BJ (cell line): ENCODE results near the gene PRKCA. TPM values are rescaled to one million over a fixed set of nuclear protein-coding genes. Genes with fewer than 3 reads are reported as not detected.

Source experiments
- CTCF ChIA-PET: fragments of 350-600 bp; formaldehyde crosslinking; extraction: SDS; loops from one replicate; lab custom pipeline; 2021; ENCODE audit warnings: antibody characterized with exemption, inconsistent platforms; lab: Yijun Ruan, JAX
- POLR2A ChIA-PET: fragments of 300-600 bp; sonication (Branson Sonifier 250); formaldehyde crosslinking; extraction: SDS; loops from one replicate; lab custom pipeline; 2021; ENCODE audit warnings: antibody characterized with exemption; lab: Charles Lee
- DNase-seq: peaks from one replicate; pipeline ENCODE4 v3.0.0-alpha.2; 2011; ENCODE audit warnings: low read depth
- H3K27me3 ChIP-seq: 2 replicates; pipeline ENCODE4 v1.6.0; 2011; ENCODE audit warnings: low read length; ENCODE audit not compliant: control insufficient read depth, insufficient read depth
- H3K36me3 ChIP-seq: 2 replicates; pipeline ENCODE4 v1.5.1; 2011; ENCODE audit warnings: low read length; ENCODE audit not compliant: control insufficient read depth, insufficient read depth
- H3K4me3 ChIP-seq: 2 replicates; pipeline ENCODE4 v1.5.1; 2011; ENCODE audit warnings: low read depth, mild to moderate bottlenecking, control low read depth, low read length
- polyA plus RNA-seq: library from polyadenylated mRNA; depleted of rRNA; stranded (reverse); fragments of >200 nt; gene quantifications from 2 replicates; pipeline ENCODE4 v1.2.3, GENCODE V29; 2011
- TF ChIP-seq, protein P1 (sequence below): IDR thresholded peaks from 2 replicates; pipeline ENCODE4 v1.5.1; 2011; ENCODE audit warnings: low read depth, mild to moderate bottlenecking, control low read depth, inconsistent platforms, low read length, moderate library complexity; ENCODE audit not compliant: insufficient read depth

Gene PRKCA
- polyA plus RNA-seq, 1 experiment: 38.7 TPM

DNA sequence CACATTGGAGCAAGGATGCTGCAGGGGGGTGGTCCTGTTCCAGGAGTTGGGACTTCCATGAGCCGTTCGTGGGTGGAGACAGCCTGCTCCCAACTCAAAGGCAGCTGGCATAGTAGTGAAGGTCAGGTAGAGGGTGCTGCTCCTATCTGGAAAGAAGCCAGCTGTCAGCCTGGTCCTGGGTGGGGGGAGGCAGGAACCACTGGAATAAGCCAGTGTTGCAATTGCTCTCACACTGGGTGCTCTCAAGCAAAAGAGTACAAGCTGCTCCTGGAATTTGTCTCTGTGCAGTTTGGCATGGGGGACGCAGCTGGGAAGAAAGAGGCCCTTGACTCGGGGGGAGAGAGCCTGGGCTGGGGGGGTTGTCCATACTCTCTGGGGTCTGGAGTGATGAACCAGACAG is 541.2 kb downstream of the PRKCA start:
- H3K36me3 ChIP-seq: no peaks in the 10 kb centered on the region
- H3K4me3 ChIP-seq: no peak overlapping the region
- H3K27me3 ChIP-seq: peaks cover 1% of the 10 kb centered on the region
- ChIA-PET CTCF (interaction anchor here (0.6 kb wide), 1 partner anchor 14 kb away, joined by 3 read pairs; no protein-coding TSS in a partner anchor), POLR2A (no interaction called here)
- TF ChIP-seq, protein P1, sequence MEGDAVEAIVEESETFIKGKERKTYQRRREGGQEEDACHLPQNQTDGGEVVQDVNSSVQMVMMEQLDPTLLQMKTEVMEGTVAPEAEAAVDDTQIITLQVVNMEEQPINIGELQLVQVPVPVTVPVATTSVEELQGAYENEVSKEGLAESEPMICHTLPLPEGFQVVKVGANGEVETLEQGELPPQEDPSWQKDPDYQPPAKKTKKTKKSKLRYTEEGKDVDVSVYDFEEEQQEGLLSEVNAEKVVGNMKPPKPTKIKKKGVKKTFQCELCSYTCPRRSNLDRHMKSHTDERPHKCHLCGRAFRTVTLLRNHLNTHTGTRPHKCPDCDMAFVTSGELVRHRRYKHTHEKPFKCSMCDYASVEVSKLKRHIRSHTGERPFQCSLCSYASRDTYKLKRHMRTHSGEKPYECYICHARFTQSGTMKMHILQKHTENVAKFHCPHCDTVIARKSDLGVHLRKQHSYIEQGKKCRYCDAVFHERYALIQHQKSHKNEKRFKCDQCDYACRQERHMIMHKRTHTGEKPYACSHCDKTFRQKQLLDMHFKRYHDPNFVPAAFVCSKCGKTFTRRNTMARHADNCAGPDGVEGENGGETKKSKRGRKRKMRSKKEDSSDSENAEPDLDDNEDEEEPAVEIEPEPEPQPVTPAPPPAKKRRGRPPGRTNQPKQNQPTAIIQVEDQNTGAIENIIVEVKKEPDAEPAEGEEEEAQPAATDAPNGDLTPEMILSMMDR: no peak
- no peak for DNase-seq

DNA sequence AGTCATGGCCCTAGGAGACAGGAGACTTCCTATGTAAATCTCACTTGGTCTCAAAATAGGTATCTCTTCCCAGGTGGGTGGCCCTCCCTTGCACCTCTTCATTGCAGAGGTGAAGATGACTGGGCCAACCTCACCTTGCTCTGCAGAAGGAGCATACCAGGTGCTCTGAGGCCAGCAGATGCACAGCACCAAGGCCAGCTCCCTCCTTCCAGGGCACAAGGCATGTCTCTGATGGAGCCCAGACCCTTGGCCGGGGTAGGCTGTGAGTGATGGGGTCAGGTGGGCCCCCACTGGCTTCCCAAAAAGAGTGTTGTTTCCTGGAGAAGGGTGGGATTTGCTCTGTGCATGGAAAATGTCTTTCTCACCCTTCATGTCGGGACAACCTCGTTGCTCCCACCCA is 545.3 kb downstream of the PRKCA start:
- POLR2A ChIA-PET: no interaction called here
- Histone ChIP-seq H3K36me3 (no peaks in the 10 kb centered on the region), H3K4me3 (no peak overlapping the region), H3K27me3 (no peaks in the 10 kb centered on the region)
- no peak for DNase-seq
- TF ChIP-seq, protein P1: no peak
- CTCF ChIA-PET: no interaction called here

DNA sequence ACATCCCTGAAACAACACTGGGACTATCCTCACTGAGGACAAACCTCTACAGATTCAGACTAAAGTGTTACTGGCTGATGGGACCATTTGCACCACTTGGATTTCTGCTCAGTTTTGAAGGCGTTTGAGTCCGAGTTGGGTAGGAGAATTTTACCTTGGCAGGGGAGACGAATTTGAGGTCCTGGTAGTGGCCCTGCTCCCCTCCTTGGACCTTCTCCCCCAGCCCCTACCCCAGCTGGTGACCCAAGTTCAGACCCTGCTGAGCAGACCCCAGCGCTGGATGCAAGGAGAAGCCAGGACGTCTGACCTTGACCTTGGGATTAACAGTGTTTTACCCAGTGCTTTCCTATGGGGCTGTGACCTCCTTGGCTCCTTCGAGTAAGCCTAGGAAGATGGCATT is 546.1 kb downstream of the PRKCA start:
- TF ChIP-seq, protein P1: no peak
- CTCF ChIA-PET: no interaction called here
- no peak overlapping the region for H3K4me3 ChIP-seq
- no peak for DNase-seq
- H3K36me3 ChIP-seq: no peaks in the 10 kb centered on the region
- POLR2A ChIA-PET: no interaction called here
- no peaks in the 10 kb centered on the region for H3K27me3 ChIP-seq

DNA sequence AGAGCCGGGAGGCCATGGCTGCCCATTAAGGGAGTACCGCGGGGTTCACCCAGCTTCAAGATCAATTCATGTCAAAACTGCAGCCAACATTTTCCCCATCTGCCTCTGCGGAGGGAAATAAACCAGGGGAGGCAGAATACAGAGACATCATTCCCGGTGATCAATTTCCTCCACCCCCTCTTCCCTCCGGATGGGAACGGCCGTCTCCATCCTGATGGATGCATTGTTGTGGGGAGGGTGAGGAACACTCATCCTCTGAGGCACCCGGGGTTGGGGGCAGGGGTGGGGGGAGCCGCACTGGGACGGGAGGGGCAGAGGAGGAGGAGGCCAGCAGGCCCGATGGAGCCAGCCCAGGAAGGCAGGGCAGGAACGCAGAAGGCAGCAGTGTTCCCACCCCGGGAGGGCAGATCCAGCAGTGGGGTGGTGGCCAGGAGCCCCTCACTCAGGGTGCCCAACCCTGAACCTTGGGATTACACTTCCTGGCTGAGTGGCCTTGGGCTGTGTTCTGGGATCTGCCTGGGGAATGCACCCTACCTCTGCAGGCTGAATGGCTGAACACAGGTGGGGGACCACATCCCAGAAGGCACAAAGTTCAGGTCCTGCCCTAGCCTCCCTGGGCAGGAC is 546.7 kb downstream of the PRKCA start:
- POLR2A ChIA-PET: no interaction called here
- no peak for DNase-seq
- H3K27me3 ChIP-seq: no peaks in the 10 kb centered on the region
- CTCF ChIA-PET: no interaction called here
- no peak overlapping the region for H3K4me3 ChIP-seq
- TF ChIP-seq, protein P1: no peak
- no peaks in the 10 kb centered on the region for H3K36me3 ChIP-seq

DNA sequence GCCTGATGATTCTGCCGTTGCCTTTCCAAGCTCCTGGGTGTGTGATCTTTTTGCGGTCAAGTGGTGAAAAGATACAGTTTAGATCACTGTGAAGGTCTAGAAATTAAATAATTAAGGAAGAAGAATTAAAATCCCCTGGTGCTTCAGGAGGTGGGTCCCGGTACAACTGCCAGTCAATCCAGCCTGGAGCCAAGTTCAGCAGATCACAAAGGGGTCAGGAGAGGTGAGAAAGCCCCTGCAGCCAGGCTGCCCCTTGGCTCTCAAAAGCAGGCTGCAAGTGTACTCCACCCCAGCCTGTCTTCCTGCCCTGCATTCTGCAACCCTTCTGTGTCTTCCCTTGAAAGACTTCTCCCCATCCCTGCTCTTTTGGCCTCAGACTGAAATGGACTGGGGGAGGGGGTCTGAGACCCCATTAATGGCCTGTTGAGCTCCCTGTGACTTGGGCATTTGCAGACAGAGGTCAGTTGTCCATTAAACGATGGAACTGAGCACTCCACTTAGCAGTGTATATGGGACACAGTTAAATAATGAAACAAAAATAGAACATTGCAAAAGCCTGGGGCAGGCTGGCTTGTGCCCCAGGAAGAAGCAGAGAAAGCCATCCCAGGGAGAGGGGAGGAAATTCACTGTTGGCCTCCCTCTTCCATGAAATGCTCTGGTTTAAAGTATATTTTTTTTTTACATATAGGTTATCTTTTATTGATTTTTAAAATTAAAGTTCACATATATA is 547.6 kb downstream of the PRKCA start:
- TF ChIP-seq, protein P1: no peak
- H3K36me3 ChIP-seq: no peaks in the 10 kb centered on the region
- H3K27me3 ChIP-seq: no peaks in the 10 kb centered on the region
- H3K4me3 ChIP-seq: no peak overlapping the region
- ChIA-PET CTCF (no interaction called here), POLR2A (no interaction called here)
- no peak for DNase-seq
